BJ (cell line): Measurements from ENCODE around the gene UMAD1. TPM values are rescaled to one million over a fixed set of nuclear protein-coding genes. Genes with fewer than 3 reads are reported as not detected.

ENCODE experiments used
- CTCF ChIA-PET: fragments of 350-600 bp; formaldehyde crosslinking; extraction: SDS; loops from one replicate; lab custom pipeline; 2021; ENCODE audit warnings: antibody characterized with exemption, inconsistent platforms; lab: Yijun Ruan, JAX
- POLR2A ChIA-PET: fragments of 300-600 bp; sonication (Branson Sonifier 250); formaldehyde crosslinking; extraction: SDS; loops from one replicate; lab custom pipeline; 2021; ENCODE audit warnings: antibody characterized with exemption; lab: Charles Lee
- DNase-seq: peaks from one replicate; pipeline ENCODE4 v3.0.0-alpha.2; 2011; ENCODE audit warnings: low read depth
- H3K27me3 ChIP-seq: 2 replicates; pipeline ENCODE4 v1.6.0; 2011; ENCODE audit warnings: low read length; ENCODE audit not compliant: control insufficient read depth, insufficient read depth
- H3K36me3 ChIP-seq: 2 replicates; pipeline ENCODE4 v1.5.1; 2011; ENCODE audit warnings: low read length; ENCODE audit not compliant: control insufficient read depth, insufficient read depth
- H3K4me3 ChIP-seq: 2 replicates; pipeline ENCODE4 v1.5.1; 2011; ENCODE audit warnings: low read depth, mild to moderate bottlenecking, control low read depth, low read length
- polyA plus RNA-seq: library from polyadenylated mRNA; depleted of rRNA; stranded (reverse); fragments of >200 nt; gene quantifications from 2 replicates; pipeline ENCODE4 v1.2.3, GENCODE V29; 2011
- TF ChIP-seq, protein P1 (sequence below): IDR thresholded peaks from 2 replicates; pipeline ENCODE4 v1.5.1; 2011; ENCODE audit warnings: low read depth, mild to moderate bottlenecking, control low read depth, inconsistent platforms, low read length, moderate library complexity; ENCODE audit not compliant: insufficient read depth

Gene UMAD1
- polyA plus RNA-seq, 1 experiment: 10.1 TPM

DNA sequence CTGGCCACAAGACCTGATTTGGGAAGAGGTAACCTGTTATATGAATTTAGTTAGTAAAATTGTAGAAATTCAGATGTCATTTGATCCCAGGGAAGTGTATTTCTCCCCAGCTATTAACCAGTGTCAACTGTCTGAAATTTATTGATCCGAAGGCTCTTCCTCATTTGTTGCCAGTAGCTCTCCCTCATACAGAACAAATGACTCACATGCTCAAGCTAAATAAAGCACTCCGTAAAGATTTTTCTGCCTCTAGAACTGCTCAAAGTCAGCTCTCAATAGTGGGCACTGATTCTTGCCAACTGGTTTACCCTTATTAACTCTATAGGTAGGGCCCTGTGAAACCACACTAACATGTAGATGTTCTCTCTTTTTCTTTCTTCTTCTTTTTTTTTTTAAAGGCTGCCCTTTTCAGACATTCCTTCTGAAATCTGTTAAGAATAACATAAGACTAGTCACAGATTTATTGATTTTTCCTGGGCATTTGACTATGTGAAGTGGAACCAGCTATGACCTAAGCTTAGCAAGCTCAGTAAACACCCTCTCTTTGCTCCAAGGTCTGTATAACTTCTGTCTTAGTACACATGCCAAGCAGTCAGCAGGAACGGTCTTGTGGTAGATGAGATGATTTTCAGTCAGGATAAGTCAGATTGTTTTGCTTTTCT lies 56.0 kb downstream of the UMAD1 start:
- ChIA-PET POLR2A (no interaction called here), CTCF (interaction anchor here (1.0 kb wide), 1 partner anchor 15 kb away, joined by 3 read pairs; no protein-coding TSS in a partner anchor)
- no peaks in the 10 kb centered on the region for H3K36me3 ChIP-seq
- no peaks in the 10 kb centered on the region for H3K27me3 ChIP-seq
- TF ChIP-seq, protein P1, sequence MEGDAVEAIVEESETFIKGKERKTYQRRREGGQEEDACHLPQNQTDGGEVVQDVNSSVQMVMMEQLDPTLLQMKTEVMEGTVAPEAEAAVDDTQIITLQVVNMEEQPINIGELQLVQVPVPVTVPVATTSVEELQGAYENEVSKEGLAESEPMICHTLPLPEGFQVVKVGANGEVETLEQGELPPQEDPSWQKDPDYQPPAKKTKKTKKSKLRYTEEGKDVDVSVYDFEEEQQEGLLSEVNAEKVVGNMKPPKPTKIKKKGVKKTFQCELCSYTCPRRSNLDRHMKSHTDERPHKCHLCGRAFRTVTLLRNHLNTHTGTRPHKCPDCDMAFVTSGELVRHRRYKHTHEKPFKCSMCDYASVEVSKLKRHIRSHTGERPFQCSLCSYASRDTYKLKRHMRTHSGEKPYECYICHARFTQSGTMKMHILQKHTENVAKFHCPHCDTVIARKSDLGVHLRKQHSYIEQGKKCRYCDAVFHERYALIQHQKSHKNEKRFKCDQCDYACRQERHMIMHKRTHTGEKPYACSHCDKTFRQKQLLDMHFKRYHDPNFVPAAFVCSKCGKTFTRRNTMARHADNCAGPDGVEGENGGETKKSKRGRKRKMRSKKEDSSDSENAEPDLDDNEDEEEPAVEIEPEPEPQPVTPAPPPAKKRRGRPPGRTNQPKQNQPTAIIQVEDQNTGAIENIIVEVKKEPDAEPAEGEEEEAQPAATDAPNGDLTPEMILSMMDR: no peak
- no peak overlapping the region for H3K4me3 ChIP-seq
- DNase-seq: no peak

DNA sequence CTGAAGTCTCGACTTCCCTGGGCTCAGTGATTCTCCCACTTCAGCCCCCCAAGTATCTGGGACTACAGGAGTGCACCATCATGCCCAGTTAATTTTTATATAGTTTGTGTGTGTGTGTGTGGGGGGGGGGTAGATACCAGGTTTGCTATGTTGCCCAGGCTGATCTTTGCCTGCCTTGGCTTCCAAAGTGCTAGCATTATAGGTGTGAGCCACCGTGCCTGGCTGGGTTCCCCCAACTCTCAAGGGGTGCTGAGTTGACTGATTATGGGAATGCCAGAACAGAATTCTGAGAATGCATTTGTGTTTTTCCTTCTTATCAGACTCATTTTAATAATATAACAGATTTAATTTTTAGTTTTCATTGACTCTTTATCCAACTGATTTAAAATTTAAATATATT lies 58.4 kb downstream of the UMAD1 start:
- no peak for DNase-seq
- TF ChIP-seq, protein P1: no peak
- H3K27me3 ChIP-seq: no peaks in the 10 kb centered on the region
- ChIA-PET POLR2A (no interaction called here), CTCF (no interaction called here)
- no peaks in the 10 kb centered on the region for H3K36me3 ChIP-seq
- no peak overlapping the region for H3K4me3 ChIP-seq

DNA sequence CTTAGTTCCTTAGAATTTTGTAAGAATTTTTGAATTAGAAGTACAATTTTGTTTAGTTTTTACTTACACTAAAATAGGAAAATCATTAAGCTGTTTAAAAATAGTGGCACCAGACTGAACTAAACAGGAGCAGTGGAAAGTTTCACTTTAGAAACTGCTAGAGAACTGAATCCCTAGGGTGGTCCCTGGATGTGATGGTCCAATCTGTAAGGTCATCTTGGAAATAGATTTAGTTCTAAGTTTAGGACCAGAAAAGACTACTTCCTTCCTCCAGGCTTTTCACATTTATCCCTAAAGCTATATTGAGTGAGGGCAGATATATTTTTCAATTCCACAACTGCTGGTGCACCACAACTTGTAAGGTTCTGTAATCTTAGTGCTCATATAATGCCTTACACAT lies 58.8 kb downstream of the UMAD1 start:
- CTCF ChIA-PET: no interaction called here

DNA sequence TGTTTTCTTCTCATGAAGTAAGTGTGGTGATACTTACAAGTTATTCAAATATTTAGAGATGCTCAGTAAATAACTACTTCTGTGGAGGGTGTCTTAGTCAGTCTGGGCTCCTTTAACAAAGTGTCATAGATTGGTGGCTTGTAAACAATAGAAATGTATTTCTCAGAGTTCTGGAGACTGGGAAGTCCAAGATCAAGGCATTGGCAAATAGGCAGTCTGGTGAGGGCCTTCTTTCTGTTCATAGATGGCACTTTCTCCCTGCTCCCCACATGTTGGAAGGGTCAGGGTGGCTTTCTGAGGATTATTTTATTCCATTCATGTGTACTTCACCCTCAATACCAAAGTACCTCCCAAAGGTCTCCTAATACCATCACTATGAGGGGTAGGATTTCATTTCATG lies 59.4 kb downstream of the UMAD1 start:
- CTCF ChIA-PET: no interaction called here

More for the DNA sequence above, 58.8 kb downstream of the UMAD1 start:
- TF ChIP-seq, protein P1: no peak
- no peaks in the 10 kb centered on the region for H3K27me3 ChIP-seq
- no peak overlapping the region for H3K4me3 ChIP-seq
- H3K36me3 ChIP-seq: no peaks in the 10 kb centered on the region
- POLR2A ChIA-PET: no interaction called here
- no peak for DNase-seq

DNA sequence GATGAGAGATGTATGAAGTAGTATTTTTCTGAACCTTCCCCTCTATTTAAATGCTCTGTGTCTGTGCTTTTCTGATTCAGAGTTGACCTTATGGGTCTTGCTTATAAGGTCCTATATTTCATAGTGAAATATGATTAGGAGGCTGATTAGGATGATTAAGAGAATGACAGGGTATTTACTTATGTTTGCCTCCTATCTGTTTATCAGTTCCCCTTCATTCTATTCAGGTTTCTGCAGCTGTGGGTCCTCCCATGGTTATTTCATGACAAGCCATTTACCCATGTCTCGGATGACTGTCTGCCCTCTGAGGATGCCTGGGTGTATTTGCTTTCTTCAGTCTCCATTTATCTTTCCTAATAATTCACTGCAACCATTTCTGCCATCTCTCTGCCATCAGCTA lies 61.0 kb downstream of the UMAD1 start:
- Histone ChIP-seq H3K36me3 (no peaks in the 10 kb centered on the region), H3K4me3 (no peak overlapping the region), H3K27me3 (no peaks in the 10 kb centered on the region)
- TF ChIP-seq, protein P1: no peak
- DNase-seq: no peak
- ChIA-PET CTCF (no interaction called here), POLR2A (no interaction called here)

More for the DNA sequence above, 59.4 kb downstream of the UMAD1 start:
- Histone ChIP-seq H3K4me3 (no peak overlapping the region), H3K27me3 (no peaks in the 10 kb centered on the region), H3K36me3 (no peaks in the 10 kb centered on the region)
- TF ChIP-seq, protein P1: no peak
- DNase-seq: no peak
- POLR2A ChIA-PET: no interaction called here
